ENCODE data around the gene TRIM47. TPM values are rescaled to one million over a fixed set of nuclear protein-coding genes. Genes with fewer than 3 reads are reported as not detected.
A peak's percentile ranks its signal among the peaks of the same experiment; 100 is the strongest.

The TRIM47 gene
- total and polyA plus RNA-seq, 2 of the 13 experiments (the other 11 are each of a cell fraction or from before 2014, with no cell fraction given) = 33.5 to 82.0 TPM

DNA sequence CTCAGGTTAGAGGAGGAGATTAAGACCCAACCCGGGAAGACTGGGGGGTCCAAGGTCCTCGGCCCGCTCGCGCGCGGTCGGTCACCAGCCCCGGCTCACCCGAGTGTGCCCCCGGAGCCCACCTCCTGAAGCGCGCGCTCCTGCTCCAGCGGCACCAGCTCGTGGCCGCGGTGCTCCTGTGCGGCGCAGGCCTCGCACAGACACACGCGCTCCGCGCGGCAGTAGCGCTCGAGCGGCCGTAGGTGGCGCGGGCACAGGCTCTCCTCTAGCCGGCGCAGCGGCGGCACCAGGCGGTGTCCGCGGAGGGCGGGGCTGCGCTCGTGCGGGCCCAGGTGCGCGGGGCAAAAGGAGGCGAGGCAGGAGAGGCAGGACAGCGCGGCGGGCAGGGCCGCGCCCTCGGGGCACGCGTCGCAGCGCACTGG is 618 bp downstream of the TRIM47 start (continued):
- TF ChIP-seq, protein P1, sequence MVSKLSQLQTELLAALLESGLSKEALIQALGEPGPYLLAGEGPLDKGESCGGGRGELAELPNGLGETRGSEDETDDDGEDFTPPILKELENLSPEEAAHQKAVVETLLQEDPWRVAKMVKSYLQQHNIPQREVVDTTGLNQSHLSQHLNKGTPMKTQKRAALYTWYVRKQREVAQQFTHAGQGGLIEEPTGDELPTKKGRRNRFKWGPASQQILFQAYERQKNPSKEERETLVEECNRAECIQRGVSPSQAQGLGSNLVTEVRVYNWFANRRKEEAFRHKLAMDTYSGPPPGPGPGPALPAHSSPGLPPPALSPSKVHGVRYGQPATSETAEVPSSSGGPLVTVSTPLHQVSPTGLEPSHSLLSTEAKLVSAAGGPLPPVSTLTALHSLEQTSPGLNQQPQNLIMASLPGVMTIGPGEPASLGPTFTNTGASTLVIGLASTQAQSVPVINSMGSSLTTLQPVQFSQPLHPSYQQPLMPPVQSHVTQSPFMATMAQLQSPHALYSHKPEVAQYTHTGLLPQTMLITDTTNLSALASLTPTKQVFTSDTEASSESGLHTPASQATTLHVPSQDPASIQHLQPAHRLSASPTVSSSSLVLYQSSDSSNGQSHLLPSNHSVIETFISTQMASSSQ (IDR thresholded peaks at IDR 0.05; ENCODE audit: low read depth) = no peak
- TF ChIP-seq, protein P1 (CRISPR knock-in tag; IDR thresholded peaks at IDR 0.05; ENCODE audit: borderline replicate concordance) = no peak; the same call in 1 of the 2 replicates
- TF ChIP-seq, protein P2, sequence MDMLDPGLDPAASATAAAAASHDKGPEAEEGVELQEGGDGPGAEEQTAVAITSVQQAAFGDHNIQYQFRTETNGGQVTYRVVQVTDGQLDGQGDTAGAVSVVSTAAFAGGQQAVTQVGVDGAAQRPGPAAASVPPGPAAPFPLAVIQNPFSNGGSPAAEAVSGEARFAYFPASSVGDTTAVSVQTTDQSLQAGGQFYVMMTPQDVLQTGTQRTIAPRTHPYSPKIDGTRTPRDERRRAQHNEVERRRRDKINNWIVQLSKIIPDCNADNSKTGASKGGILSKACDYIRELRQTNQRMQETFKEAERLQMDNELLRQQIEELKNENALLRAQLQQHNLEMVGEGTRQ (IDR thresholded peaks at IDR 0.05; ENCODE audit: low read depth, low read length) = no peak
- TF ChIP-seq, protein P2 (CRISPR knock-in tag; IDR thresholded peaks at IDR 0.05; ENCODE audit: borderline replicate concordance) = no peak
- no peak; the same call in 1 of the 2 replicates for TF ChIP-seq ZNF431 (CRISPR knock-in tag; IDR thresholded peaks at IDR 0.05; ENCODE audit: borderline replicate concordance, low read depth)
- 0 out of 2 replicates have a peak, but pooled peaks have one; percentile 26 for TF ChIP-seq MAZ (IDR thresholded peaks at IDR 0.05; ENCODE audit: borderline replicate concordance, low read depth, low read length)
- TF ChIP-seq MAZ (CRISPR knock-in tag; IDR thresholded peaks at IDR 0.05; ENCODE audit: low read depth) = peak; percentile 75
- no peak for TF ChIP-seq HMG20A (CRISPR knock-in tag; IDR thresholded peaks at IDR 0.05; ENCODE audit: borderline replicate concordance)
- TF ChIP-seq KAT8 (CRISPR knock-in tag; IDR thresholded peaks at IDR 0.05) = no peak; the same call in 1 of the 2 replicates
- peak; percentile 69 for TF ChIP-seq SALL1 (CRISPR knock-in tag; IDR thresholded peaks at IDR 0.05)
- TF ChIP-seq SMARCC2 (IDR thresholded peaks at IDR 0.05) = no peak
- TF ChIP-seq, protein P3, sequence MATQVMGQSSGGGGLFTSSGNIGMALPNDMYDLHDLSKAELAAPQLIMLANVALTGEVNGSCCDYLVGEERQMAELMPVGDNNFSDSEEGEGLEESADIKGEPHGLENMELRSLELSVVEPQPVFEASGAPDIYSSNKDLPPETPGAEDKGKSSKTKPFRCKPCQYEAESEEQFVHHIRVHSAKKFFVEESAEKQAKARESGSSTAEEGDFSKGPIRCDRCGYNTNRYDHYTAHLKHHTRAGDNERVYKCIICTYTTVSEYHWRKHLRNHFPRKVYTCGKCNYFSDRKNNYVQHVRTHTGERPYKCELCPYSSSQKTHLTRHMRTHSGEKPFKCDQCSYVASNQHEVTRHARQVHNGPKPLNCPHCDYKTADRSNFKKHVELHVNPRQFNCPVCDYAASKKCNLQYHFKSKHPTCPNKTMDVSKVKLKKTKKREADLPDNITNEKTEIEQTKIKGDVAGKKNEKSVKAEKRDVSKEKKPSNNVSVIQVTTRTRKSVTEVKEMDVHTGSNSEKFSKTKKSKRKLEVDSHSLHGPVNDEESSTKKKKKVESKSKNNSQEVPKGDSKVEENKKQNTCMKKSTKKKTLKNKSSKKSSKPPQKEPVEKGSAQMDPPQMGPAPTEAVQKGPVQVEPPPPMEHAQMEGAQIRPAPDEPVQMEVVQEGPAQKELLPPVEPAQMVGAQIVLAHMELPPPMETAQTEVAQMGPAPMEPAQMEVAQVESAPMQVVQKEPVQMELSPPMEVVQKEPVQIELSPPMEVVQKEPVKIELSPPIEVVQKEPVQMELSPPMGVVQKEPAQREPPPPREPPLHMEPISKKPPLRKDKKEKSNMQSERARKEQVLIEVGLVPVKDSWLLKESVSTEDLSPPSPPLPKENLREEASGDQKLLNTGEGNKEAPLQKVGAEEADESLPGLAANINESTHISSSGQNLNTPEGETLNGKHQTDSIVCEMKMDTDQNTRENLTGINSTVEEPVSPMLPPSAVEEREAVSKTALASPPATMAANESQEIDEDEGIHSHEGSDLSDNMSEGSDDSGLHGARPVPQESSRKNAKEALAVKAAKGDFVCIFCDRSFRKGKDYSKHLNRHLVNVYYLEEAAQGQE (IDR thresholded peaks at IDR 0.05; ENCODE audit: borderline replicate concordance in 1 of 2, low read depth in 1 of 2, low read length in 2 of 2) = no peak
- TF ChIP-seq DMAP1 (CRISPR knock-in tag; IDR thresholded peaks at IDR 0.05) = no peak; the same call in 1 of the 2 replicates
- no peak; the same call in 1 of the 2 replicates for TF ChIP-seq ZBTB42 (CRISPR knock-in tag; IDR thresholded peaks at IDR 0.05)
- TF ChIP-seq, protein P4, sequence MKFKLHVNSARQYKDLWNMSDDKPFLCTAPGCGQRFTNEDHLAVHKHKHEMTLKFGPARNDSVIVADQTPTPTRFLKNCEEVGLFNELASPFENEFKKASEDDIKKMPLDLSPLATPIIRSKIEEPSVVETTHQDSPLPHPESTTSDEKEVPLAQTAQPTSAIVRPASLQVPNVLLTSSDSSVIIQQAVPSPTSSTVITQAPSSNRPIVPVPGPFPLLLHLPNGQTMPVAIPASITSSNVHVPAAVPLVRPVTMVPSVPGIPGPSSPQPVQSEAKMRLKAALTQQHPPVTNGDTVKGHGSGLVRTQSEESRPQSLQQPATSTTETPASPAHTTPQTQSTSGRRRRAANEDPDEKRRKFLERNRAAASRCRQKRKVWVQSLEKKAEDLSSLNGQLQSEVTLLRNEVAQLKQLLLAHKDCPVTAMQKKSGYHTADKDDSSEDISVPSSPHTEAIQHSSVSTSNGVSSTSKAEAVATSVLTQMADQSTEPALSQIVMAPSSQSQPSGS (CRISPR knock-in tag; IDR thresholded peaks at IDR 0.05) = no peak
- no peak for TF ChIP-seq ZNF619 (CRISPR knock-in tag; IDR thresholded peaks at IDR 0.05)
- TF ChIP-seq, protein P5, sequence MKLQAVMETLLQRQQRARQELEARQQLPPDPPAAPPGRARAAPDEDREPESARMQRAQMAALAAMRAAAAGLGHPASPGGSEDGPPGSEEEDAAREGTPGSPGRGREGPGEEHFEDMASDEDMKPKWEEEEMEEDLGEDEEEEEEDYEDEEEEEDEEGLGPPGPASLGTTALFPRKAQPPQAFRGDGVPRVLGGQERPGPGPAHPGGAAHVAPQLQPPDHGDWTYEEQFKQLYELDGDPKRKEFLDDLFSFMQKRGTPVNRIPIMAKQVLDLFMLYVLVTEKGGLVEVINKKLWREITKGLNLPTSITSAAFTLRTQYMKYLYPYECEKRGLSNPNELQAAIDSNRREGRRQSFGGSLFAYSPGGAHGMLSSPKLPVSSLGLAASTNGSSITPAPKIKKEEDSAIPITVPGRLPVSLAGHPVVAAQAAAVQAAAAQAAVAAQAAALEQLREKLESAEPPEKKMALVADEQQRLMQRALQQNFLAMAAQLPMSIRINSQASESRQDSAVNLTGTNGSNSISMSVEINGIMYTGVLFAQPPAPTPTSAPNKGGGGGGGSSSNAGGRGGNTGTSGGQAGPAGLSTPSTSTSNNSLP (IDR thresholded peaks at IDR 0.05; ENCODE audit: low read depth, low read length) = no peak

Data from HepG2 (cell line).